Measurements from ENCODE around the gene BRI3.

BRI3 gene

DNA sequence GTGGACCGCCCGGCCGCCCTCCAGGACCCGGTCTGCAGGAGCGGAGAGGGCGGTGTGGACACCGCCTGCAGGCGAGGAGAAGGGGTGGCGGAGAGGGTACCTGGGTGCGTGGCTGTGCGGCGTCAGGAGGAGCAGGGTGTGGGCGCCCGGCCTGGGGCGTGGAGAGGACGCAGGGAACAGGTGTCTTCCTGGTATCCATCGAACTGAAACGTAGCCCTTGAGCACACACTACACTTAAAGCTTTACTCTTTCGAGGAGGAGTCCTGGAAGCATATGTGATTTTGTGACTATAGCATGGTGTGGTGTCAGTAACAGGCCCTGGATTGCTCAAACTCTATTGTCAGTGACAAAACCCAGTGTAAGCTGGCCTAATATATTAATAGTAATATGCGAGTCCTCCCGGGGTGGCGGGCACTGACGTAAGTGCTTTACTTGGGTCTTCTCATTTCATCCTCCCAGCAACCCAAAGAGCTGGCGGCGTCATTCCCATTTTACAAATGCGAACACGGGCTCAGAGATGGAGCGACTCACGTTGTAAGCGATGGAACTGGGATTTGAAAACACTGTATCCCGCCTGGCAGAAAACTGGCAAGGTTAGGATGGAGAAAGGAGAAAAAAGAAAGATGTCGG lies 28.9 kb upstream of the BRI3 start:
- no peak for DNase-seq (ENCODE audit: low read depth)

DNA sequence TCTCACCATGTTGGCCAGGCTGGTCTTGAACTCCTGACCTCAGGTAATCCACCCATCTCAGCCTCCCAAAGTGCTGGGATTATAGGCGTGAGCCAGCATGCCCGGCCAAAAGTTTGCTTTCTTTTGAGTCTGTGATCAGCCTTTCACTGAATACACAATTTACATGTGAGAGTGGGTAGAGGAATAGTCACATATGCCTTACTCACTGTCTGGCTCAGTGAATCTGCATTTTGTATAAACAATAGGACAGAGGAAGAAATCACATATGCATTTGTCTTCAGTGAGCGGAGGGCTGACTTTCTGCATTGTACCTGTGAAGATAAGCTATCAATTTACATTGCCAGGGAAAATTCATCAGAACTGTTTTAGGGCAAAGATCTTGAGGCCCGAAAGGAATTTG lies 27.0 kb upstream of the BRI3 start:
- DNase-seq (ENCODE audit: low read depth) = no peak

DNA sequence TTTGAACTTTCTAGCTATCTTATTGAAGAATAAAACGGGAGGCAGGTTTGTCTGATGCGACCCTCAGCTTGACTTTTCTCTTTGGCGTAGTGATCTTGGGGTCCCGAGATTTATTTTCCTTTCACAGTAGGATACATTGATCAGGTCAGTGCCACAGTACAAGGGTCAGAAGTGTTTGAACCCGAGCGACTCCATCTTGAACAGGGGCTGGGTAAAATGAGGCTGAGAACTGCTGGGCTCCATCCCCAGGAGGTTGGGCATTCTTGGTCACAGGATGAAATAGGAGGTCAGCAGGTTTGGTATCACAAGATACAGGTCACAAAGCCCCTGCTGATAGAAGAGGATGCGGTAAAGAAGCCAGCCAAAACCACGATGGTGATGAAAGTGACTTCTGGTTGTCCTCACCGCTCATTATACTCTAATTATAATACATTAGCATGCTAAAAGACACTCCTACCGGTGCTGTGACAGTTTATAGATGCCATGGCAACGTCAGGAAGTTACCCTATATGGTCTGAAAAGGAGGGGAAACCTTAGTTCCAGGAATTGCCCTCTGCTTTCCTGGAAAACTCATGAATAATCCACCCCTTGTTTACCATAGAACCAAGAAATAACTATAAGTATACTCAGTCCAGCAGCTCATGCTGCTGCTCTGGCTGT lies 26.4 kb upstream of the BRI3 start:
- DNase-seq (ENCODE audit: low read depth) = no peak

DNA sequence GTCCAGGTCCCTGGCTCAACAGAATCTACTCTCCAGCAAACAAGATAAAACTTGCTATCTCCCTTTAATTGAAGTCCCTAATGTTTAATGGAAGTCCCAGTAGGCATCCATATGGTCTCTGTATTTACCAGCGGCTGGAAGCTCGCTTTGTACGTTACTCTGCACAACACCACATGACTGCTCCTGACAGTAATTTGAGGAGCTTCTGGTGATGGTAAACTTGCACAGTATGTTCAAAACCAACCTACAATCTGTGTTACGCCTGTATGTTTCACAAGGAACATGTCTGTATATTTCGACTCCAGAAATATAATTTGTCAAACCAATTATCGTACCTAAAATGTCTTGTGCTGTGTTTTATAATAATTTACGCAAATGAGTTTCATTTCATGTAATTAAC lies 25.1 kb upstream of the BRI3 start:
- DNase-seq (ENCODE audit: low read depth) = no peak

DNA sequence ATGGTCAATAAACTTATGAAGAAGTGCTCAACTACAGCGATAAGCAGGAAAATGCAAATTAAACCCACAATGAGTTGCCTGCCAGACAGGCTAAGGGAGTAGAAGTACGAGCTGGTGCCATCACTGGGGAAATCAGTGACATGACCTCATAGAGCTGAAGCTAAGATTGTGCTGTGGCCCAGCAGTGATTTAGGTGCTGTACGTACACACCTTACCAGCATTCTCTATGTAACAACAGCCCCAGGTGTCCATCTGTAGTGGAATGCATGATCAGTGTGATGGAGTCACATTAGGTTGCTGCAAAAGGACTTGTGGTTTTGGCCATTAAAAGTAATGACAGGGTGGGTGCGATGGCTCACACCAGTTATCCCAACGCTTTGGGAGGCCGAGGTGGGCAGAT lies 23.8 kb upstream of the BRI3 start:
- DNase-seq (ENCODE audit: low read depth) = no peak

DNA sequence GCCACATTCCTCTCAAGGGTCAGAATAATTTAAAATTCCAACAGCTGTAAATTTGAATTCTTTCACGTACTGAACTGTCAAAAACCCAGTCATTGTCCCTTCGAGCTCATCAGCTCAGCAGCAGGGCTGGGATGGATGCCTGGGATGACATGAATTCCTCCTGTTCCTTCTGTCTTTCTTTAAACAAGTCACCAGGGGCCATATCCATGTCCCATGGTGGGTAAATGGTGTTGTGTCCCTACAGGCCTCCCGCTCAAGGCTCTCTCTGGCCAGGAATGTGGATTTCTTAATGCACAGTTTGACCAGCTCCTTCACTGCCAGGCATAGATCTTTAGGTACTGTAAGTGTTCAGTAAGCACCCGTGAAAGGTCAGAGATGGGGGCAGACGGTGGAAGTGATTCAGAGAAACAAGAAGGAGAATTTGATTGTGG lies 15.6 kb upstream of the BRI3 start:
- no peak for DNase-seq (ENCODE audit: low read depth)

DNA sequence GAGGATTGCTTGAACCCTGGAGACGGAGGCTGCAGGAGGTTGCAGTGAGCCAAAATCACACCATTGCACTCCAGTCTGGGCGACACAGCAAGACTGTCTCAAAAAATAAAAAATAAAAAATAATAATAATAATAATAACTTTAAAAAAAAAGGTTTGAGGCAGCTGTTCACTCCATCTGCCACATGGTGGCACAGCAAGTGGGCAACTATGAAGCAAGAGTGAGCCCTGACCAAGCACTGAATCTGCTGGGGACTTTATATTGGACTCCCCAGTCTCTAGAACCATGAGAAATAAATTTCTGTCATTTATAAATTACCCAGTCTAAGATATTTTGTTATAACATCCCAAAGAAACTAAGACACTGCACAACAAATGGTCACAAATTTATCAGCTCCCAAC lies 14.6 kb upstream of the BRI3 start:
- peak; percentile 14 for DNase-seq (ENCODE audit: low read depth)

DNA sequence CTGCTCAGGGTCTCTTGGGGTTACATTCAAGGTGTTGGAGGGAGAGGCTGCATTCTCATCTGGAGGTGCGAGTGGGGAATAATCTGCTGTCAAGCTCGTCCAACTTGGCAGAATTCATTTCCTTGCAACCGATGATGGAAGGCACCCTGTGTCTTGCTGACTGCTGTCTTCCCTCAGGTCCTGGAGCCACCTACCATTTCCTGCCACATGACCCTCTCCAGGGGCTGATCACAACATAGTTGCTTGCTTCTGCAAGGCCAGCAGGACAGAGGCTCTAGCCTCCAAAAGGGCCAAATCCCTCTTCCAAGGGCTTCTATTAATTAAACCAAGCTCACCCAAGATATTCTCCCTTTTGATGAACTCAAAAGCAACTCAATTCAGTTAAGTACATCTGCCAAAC lies 14.2 kb upstream of the BRI3 start:
- no peak for DNase-seq (ENCODE audit: low read depth)

DNA sequence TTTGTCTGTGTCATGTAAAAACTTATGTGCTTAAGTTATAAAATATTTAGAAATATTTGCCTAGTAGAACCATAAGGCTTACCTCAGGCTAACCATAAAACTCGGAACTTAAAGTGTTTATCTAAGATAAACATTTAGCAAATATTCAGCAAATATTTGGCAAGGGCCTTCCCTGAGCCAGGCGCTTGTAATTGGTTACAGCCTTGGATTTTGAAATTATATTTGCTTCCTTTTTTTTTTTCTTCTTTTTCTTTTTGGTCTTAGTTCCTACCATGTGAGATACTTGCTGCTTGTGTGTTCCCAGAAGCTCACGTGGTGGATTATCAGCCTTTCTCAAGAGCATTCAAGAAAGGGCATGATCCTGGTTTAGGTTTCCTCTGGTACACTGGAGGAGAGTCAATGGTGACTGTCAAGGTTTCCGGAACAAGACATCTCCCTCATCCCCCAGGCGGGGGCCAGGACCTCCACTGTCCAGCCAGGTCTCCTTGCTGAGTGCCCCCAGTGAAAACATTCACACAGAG lies 5.2 kb upstream of the BRI3 start:
- peak; percentile 47 for DNase-seq (ENCODE audit: low read depth)

DNA sequence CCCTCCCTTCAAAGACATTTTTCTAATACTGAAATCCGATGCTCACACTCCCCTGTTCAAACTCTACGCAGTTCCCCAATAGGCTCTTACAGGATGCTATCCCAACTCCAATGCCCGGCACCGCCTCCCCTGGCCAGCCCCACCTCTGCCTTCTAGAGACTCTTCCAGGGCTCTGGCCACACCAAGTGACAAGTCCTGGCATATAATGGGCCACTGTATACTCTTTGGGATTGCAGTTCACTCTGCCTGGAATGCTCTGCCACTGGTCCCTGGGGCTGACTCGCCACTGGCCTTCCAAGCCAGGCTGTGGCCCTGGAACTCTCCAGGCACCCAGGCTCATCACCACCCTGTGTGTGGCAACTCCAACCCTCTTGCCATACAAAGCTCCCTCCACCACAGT lies 3.1 kb upstream of the BRI3 start:
- no peak for DNase-seq (ENCODE audit: low read depth)

DNA sequence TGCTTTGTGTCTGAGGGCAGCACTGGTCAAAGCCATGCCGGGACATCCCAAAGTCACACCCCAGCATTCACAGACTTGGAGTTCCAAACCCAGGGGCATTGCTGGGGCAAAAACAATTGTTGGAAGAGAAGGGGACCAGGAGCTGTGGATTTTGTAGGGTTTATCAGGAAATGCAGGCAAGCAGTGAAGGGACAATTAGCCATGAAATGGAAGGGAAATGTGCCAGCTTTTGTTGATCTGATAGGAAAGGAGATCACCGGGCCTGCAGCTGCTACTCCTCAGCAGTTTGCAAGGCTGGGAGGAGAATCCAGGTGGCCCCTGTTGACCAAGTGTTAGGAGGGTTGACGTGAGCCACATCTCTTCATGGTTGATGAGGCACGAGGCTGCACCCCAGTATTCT lies 2.5 kb upstream of the BRI3 start:
- DNase-seq (ENCODE audit: low read depth) = no peak

DNA sequence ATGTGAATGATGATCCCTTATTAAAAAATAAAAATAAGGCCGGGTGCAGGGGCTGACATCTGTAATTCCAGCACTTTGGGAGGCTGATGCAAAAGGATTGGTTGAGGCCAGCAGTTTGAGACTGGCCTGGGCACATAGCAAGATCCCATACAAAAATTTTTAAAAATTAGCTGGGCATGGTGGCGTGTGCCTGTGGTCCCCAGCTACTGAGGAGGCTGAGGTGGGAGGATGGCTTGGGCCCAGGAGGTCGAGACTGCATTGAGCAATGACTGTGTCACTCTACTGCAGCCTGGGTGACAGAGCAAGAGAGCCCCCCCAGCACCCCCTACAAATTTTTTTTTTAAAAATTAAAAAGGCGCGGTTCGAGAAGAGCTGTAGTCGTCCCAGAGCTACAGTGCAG lies 1.2 kb upstream of the BRI3 start:
- no peak for DNase-seq (ENCODE audit: low read depth)

DNA sequence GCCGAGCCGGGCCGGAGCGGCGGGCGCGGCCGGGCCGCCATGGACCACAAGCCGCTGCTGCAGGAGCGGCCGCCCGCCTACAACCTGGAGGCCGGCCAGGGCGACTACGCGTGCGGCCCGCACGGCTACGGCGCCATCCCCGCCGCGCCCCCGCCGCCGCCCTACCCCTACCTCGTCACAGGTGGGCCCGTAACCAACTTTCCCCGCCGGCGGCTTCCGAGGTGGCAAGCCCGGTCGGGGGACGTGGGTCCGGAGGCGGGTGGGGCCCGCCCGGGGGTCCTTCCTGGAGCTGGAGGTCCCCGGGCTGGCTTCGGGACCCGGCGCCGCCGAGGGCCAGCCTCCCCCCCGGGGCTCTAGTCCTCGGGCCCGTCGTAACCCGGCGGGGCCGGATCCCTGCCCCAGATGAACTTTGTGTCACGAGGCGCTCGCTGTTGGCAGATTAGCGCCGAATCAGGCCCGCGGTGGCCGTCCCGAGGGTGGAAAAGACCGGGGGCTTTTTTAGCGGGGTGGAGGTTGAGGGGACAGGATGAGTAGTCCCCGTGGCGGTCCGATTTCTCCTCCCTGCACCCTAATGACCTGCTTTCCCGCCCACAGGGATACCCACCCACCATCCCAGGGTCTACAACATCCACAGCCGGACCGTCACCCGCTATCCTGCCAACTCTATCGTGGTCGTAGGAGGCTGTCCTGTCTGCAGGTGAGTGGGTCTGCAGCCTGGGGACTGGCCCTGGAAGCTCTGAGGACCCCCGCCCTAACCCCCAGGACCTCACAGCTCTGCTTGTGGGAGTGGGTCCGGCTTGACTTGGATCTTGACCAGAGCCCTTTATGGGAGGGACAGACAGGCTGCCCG lies 496 bp downstream of the BRI3 start:
- DNase-seq (ENCODE audit: low read depth) = no peak

DNA sequence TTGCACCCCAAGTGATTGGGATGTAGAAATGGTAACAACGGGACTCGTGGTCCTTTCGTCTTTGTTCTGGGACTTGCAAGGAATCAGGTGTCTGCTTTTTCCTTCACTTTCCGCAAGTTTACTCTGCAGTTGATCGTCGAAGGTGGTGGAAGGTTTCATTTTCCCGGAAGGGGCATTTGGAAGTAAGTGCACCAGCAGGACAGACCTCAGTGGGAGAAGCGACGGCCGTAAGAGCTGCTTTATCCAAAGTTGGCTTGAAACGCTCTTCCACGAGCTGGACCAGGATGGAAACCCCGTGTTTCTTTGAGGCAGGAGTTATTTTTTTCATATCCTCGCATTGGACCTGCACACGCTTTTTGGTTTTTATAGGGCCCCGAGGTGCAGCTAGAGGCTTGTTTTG lies 1.2 kb downstream of the BRI3 start:
- no peak for DNase-seq (ENCODE audit: low read depth)

DNA sequence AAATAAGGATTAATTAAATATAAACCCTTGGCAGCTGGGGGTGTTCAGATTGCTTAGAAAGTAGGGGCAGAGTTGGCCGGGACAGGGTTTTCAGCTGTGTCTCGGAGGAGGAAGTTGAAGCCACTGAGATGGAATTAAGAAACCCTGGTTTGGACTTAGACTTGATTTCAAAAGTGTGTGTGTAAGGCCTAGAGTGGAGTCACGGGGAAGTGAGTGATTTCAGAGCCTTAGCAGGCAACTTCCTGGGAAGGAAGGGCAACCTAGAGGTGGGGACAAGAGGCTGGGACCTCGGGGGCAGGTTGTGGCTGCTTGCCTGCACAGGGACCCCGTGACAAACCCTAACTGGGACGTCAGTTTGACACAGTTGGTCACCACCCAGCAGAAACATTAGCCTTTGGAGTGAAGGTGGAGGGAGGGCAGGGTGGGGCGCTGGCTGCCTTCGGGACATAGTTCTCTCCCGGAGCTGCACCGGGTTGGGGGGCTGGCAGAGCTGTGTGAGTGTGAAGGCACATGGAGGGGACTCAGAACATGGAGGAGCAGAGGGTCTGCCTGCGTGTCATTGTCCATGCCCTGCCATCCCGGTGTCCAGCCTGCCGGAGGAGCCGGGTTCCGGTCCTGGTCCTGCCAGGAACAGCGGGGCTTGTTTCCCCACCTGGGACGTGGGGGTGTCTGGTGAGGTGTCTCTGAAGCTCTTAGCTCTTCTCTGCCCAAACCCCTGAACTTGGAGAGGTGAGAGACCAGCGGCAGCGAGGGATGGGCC lies 1.8 kb downstream of the BRI3 start:
- DNase-seq (ENCODE audit: low read depth) = peak; percentile 28

DNA sequence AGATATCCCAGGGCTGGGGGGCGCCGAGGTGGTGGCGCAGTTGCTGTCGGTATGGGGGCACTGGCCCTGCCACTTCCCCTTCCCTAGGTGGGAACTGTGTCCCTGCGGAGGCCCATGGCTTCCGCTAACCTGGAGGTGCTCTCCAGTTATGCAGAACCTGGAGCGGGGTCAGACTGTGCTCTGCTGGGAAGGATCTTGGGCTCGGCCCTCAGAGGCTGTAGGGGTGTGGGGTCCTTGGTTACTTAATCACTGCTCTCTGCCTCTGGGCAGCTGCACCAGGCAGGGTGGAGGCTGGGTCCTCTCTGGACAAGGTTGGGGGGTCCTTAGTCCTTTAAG lies 2.4 kb downstream of the BRI3 start:
- no peak for DNase-seq (ENCODE audit: low read depth)

DNA sequence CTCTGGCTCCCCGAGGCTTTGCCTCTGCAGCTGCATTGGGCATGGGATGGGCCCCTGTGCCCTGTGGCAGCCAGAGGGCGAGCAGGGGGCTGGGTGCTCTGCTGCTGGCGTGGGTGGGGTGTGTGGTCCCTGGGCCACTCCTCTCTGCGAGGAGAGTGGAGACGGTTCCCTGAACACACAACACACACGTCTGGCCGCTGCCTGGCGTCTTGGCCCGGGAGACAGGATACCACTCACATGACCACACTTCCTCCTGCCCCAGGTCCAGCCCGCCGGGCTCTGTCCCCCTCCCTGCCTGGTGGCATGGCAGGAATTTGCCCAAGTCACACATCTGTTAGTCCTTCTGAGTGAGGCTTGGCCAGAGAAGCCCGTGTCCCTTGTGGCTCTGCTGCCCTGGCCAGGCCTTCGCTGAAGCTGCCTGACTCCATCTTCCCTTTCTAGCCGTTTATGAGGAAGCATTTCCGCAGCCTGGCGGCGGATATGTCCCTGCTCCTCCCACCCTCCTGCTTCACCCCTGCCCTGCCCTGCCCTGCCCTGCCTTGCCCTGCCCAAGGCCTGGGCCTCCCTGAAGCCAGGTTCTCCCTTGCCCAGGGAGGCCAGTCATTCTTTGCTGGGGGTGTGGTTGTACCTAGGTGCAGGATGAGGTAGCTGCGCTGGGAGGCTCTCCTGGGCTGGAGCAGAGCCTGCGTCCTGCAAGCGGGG lies 3.0 kb downstream of the BRI3 start:
- DNase-seq (ENCODE audit: low read depth) = peak; percentile 35

DNA sequence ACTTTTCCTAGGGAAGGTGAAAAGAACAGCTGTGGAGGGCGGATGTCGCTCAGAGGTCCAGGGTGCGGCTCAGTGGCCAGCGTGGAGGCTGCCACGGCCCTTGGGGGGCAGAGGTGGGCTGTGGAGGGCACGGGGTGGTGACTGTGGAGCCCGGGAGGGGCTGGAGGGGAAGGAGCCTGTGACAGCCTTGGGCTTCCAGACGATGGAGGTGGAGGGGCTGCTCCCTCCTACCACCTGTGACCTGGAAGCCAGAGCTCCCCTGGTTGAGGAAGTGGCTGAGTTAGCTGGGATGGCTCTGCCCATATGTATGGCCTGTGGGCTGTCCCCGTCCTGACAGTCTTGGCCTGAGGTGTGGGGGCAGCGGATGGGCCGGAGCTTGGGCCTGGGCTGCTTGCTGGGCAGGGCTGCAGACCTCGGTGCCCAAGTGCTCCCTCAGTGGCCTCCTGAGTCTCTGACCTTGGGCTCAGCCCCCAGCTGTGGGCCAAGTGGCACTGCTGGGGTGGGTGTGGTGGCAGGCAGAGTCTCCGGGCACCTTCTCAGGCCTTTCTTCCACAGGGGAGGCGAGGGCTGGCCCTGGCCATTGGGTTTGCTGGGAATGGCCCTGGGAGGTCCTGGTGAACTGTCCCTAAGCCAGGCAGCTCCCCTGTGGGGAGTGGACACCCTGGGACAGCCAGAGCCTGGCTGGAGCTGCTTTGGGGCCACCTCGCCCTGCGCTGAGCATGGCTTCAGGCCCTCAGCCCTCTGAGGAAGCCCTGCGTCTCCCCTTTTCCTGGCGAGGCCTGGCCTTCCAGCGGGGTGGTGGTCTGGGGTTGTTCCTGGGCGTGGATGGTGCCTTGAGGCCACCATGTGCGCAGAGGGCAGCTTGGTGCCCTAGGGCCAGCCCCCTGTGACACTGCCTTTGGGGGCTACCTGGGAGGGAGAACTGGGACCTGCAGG lies 3.9 kb downstream of the BRI3 start:
- no peak for DNase-seq (ENCODE audit: low read depth)

DNA sequence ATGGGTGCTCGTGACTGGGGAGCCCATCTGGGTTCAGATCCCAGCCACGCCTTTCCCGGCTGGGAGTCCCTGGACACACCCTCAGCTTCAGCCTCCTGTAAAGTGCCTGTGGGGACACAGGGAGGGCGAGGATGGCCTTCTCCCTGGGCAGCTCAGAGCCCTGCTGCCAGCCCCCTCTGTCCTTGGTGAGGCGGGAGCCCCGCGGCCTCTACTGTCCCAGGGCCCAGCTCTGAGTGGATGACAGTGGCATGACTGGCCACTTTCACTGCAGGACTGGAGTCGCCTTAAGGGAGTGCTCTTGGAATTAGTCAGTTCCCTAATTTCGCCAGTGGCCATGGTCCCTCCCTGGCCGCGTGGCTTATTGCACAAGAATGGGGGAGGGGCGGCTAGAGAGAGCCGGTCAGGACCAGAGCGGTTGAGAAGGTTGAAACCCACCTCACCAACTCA lies 4.6 kb downstream of the BRI3 start:
- DNase-seq (ENCODE audit: low read depth) = peak; percentile 29

DNA sequence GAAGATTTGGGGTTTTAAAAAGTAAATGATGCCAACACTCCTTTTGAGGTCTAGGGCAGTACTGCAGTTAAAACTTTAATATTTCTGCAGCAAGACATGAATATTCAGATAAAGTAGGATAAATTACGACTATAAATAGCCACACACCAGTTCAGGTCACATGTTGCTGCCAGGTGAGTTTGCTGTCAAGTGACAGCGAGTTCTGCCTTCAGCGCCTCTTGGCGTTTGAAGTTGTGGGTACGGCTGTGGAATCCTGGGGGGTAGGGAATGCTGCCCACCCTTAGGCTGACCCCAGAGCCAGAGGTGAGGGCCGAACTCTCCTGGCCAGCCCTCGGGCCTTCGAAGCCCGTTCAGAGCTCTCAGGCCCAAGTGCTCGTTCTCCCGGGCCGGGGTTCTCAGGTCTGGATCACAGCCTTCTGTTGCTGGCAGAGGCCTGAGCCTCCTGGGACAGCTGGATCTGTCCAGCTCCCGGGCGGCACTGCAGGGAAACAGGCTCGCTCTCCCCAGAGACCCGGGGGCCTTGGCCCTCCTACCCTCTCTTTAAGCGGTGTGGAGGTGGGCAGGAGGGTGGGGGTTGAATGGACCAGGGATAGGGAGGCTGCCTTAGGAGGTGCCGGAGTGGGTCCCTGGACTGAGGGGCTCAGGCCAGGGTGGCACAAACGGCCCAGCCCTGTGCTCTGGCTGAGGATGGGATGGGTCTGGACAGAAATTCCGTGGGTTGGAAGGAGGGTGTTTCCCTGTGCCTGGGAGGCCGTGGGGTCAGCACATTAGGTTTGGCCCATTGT lies 5.4 kb downstream of the BRI3 start:
- no peak for DNase-seq (ENCODE audit: low read depth)
